GM18868 (cell line): Measurements from ENCODE around the gene KBTBD4.

Experiments
- ATAC-seq: cut with Tn5 transposase; IDR thresholded peaks from one replicate; pipeline ENCODE4 v1.9.1; 2021; ENCODE audit warnings: mild to moderate bottlenecking, moderate library complexity; ENCODE audit not compliant: unreplicated experiment

KBTBD4 gene

DNA sequence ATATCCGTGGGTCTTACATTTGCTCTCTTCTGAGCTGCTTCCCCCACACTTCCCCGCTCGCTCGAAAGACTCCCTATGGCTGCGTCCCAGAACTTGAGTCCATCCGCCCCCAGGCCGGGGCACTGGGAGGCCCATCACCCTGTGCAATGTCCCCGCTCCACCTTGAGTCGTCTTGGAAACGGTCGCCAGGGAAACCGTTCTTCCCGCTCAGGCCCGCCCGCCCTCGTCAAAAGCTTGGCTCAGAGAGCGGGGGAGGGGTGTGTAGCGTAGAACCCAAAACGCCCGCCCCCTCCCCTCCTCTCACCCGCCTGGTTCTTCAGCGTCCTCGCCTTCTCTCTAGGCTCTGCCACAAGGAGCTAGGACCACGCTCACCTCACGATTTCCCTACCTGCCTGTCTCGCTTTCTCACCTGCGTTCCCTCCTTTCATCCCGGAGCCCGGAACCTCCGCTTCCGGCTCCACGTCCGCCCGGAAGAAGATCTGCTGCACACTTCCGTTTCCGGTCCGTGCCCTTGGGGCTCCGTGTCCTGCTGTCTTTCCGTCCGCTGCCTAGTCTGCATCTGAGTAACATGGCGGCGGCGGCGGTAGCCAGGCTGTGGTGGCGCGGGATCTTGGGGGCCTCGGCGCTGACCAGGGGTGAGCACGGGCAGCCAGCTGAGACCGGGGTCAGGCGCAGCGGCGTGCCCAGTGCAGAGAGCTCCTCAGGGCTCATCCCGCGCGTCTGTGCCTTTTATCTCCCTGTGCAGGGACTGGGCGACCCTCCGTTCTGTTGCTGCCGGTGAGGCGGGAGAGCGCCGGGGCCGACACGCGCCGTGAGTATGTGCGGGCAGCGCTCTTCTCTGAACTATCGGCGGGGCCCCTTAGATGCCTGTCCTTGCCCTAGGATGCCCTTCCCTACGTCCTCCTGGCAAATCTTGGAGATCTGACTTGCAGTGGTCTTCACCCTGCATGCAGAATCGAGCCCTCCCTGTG lies at the start of gene KBTBD4, which contains the start of gene NDUFS3:
TSS of gene KBTBD4 (minus strand) at position 447 of the 971 bp plus-strand sequence. CDS start at position 428, 19 bp downstream.
TSS of gene NDUFS3 (plus strand) at position 551 of the 971 bp plus-strand sequence. CDS start at position 569, 18 bp downstream.
- peak; percentile 94 for ATAC-seq

DNA sequence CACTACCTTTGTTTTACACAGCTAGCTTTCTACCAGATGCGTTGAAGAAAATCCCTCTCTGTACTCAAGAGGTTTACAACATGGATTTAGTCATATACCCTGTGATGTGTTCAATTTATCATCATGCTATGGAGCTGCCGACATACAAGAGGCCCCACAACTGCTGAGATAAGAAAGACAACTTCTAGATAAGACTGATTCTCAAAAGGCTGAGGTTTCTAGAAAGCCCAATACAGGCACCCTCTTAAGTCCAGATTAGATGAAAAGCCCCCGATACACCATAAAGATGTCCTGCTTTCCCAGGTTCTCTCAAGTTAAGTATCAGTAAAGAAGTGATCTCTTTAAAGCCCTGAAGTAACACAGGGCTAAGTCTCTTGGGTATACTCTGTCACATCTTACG lies 49.3 kb upstream of the KBTBD4 start:
- ATAC-seq: no peak

DNA sequence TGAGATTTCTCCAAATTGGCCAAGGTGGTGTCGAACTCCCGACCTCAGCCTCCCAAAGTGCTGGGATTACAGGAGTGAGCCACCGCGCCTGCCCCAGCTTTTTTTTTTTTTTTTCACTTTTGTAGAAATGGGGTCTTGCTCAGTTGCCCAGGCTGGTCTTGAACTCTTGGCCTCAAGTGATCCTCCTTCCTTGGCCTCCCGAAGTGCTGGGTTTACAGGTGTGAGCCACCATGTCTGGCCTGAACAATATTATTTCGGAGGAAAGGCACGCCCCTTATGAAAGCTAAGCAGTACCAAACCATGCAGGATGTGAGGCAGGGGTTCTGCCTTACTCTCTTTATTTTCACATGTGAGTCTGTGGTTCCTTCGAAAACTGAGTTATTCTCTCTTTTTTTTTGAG lies 47.5 kb upstream of the KBTBD4 start:
- ATAC-seq: no peak

DNA sequence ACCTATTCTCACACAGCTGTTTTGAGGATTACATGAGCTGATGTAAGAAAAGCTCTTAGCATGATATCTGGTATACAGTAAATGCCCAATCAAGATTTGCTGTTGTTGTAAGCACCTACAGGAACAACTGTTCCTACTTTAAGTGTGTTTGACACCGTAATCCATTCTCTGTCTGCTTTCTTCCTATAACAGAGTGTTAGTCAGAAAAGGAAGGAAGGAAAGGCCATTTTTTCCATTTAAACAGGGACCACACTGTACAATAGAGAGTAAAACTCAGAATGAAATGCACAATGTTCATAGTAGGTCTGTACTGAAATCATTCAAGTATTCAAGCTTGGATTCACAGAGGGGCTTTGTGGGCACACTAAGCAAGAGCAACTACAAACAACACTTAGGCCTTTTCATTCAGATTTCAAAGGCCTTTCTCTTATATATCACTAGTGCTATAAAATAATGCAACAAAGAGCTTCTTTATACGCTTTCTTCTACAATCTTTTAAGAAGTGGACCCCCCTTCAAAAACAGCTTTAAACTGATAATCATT lies 42.1 kb upstream of the KBTBD4 start:
- no peak for ATAC-seq

DNA sequence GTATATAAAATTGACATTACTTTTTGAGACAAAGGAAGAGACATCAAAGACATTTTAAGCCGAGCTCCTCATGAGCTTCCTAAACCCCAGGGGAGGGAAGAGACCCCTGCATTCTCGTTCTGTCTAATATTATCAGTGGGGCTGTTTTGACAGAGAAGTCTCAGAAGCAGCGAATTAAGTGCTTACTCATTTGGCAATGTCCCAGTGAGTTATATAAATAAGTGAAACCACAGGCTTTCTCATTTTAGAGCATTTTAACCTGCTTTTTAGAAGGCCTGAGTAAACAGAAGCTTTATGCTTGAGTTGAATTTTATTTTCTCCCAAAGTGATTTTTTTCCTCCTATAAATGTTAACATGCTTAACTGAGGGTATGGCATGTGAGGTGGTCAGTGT lies 38.6 kb upstream of the KBTBD4 start:
- peak; percentile 64 for ATAC-seq

DNA sequence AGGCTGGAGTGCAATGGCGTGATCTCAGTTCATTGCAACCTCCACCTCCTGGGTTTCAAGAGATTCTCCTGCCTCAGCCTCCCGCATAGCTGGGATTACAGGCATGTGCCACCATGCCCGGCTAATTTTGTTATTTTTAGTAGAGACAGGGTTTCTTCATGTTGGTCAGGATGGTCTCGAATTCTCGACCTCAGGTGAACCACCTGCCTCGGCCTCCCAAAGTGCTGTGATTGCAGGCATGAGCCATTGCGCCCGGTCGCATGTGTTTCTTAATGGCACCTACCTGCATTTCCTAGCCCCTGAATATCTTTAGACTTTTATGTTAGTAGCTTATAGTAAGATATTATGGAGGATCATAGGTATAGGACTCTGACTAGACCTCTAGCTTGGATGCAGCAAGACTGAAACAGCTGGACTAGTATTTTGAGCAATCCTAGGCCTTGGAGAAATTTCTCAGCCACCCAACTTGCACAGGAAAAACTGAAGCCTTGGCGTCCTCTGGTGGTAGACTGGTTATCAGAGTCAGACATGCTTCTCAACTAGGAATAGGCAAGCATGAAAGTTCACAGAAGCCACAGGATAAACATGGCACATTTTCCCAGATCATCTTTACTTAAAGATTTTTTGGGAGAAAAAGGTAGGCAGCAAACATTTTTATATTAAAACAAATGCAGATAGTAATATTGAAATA lies 38.1 kb upstream of the KBTBD4 start:
- ATAC-seq: peak; percentile 51

DNA sequence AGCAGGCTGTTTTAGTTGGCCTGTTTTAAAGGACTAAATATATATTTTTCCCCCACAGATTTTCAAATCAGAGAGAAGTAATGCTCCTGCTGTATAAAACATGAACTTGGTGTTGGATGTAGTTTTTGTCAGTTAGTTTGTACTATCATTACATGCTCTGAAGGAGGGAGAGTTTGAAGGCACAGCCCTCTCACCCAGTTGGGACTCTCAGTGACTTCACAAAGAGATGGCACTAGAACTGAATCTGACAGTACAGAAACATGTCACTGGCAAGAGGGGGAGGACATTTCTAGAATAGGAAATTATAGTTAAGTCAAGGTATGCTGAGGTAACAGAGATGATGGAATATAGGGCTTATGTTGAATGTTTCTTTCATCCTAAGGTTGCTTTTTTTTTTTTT lies 36.5 kb upstream of the KBTBD4 start:
- no peak for ATAC-seq

DNA sequence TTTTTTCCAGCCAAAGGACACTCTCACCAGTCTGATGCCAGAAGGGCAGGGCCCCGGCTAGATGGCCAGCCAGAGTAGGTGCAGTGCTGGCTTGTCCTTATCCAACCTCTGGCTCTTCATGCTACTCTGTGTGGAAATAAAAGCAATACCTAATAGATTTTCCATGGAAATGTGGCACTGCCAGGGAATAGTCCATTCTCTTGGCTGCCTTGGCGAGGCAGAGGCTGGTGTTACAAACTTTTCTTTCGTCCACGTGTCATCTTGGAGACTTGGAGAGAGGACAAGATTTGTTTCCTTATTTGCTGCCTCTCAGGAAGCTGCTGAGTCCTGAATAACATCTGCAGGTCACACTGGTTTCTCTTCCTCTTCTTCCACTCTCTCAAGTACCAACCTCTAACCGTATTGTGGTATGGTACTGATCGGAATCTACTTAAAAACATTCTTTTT lies 32.6 kb upstream of the KBTBD4 start:
- ATAC-seq: peak; percentile 87

DNA sequence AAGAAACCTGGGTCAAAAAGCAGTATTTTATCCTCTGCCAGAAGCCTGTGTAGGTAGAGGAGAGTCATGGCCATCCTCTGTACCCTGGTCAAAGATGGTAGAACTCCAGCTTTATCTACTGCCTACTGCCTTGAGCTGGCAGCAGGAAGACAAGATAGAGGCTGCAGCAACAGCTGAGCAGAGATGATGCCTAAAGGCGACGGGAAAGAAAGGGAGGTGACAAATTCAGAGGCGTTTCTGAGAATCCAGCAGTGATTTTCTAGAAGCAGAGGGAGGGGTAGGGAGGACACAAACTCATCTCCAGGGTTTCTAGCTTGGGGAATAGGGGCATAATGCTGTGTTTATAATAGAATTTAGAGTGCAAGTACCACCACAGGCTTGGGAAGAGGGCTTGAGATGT lies 30.9 kb upstream of the KBTBD4 start:
- no peak for ATAC-seq

DNA sequence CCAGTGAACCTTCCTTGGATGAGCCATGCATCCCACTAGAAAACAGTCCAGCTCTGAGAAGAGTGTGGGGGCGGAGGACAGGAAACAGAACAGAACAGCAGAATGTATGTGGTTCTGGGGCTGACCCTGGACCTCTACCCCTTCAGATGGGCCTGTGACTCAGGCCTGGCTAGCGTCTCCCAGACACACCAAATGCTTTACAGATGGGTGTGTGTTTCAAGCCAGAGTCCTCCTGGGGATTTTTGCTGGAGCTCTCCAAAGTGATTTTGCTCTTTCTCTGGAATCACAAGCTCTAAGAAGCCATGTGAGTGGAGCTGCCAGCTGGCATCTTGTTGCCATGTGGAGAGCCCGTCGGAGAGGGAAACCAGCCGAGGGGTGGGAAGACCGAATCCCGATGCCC lies 28.6 kb upstream of the KBTBD4 start:
- no peak for ATAC-seq

DNA sequence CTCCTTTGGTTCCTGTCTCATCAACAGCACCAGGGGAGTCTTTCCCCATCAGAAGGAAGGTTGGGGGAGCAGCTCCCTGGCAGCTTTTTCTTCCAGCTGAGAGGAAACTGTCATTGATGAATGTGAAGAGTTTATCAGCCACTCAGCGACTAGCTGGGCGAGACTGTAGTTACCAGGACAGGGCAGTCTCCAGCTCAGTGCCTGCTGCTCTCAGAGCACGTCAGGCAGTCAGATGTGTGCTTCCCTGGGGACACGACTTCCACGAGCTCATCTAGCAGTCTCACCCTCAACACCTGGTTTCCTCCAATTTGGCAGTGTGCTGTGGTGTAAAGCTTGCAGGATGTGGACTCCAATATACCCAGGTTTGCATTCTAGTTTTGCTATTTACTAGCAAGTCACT lies 28.0 kb upstream of the KBTBD4 start:
- no peak for ATAC-seq

DNA sequence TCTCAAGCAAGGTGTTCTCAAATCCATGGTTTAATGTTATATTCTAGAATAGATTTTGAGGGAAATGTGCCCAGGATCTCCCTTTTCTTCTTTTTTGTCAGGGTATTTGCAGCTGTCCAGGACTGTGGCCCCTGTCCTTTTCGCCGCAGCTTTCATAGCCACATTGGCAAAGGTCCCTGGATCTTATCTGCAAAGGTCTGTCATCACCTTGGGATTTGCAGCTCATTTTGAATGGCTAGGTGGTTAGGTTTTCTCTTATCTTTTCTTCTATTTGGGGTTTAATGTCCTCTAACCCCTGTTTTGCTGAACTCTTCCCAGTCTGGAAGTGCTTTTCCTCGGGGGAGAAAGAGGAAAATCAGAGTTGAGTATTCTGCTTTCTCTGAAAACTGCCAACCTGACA lies 27.2 kb upstream of the KBTBD4 start:
- no peak for ATAC-seq

DNA sequence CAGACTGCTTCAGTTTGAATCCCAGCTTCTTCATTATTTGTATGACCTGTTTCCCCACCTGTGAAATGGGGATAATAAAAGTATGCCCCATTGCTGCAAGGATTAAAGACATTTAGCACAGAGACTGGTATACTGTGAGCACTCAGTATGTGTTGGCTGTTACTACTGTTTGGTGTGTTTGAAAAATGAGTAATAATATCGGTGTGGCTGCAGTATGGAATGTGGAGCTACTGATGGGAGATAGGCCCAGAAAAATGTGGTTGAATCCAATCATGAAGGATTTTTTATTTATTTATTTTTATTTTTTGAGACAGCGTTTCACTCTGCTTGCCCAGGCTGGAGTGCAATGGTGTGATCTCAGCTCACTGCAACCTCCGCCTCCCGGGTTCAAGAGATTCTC lies 24.5 kb upstream of the KBTBD4 start:
- ATAC-seq: no peak

DNA sequence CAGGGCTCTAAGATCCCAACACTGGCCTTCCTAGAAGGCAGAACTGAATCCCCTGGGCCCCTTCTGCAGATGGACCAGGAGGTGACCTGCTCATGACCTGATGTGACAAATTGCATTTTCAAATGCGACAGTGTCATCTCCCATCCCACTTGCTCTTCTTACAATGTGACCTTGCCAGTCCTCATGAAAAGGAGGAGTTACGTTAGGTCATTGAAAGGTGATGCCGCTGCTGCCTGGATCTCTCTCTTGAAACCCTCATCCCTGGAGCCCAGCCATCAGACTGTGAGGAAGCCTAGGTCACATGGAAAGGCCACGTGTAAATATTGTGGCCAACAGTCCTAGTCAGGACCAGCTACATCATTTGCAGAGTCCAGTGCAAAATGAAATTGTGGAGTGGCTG lies 21.1 kb upstream of the KBTBD4 start:
- no peak for ATAC-seq

DNA sequence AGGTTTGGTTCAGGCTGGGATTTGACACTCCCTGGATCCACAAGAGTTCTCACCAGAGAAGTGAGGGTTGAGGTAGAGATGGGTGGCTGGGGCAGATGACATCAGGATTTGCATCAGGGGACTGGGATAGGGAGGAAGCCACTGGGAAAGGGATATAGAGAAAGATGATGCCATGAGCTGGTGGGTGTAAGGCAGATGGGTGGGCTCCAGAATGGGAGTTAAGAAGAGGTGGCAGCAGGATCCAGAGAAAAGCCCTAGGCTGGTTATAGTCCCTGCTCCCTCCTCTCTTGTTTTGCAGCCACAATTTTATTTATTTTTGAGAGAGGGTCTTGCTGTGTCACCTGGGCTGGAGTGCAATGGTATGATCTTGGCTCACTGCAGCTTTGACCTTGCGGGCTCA lies 17.2 kb upstream of the KBTBD4 start:
- no peak for ATAC-seq

DNA sequence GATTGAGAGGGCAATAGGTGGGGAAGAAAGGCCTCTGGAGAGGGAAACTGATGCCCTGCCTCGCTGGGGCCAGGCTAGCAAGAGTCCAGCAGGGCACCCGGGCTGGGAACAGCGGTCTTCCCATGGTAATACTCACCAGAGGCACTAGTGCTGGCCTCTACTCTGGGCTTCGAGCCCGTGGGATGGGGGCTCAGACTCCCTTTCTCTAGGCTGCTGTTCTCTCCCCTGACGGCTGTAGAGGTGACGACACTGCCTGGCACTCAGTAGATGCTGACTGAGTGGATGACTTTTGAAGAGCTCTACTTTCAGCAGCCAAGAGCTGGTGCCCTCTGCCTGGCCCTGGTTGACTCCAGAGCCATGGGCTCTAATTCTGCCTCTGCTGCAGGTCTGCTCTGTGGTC lies 16.3 kb upstream of the KBTBD4 start:
- no peak for ATAC-seq

DNA sequence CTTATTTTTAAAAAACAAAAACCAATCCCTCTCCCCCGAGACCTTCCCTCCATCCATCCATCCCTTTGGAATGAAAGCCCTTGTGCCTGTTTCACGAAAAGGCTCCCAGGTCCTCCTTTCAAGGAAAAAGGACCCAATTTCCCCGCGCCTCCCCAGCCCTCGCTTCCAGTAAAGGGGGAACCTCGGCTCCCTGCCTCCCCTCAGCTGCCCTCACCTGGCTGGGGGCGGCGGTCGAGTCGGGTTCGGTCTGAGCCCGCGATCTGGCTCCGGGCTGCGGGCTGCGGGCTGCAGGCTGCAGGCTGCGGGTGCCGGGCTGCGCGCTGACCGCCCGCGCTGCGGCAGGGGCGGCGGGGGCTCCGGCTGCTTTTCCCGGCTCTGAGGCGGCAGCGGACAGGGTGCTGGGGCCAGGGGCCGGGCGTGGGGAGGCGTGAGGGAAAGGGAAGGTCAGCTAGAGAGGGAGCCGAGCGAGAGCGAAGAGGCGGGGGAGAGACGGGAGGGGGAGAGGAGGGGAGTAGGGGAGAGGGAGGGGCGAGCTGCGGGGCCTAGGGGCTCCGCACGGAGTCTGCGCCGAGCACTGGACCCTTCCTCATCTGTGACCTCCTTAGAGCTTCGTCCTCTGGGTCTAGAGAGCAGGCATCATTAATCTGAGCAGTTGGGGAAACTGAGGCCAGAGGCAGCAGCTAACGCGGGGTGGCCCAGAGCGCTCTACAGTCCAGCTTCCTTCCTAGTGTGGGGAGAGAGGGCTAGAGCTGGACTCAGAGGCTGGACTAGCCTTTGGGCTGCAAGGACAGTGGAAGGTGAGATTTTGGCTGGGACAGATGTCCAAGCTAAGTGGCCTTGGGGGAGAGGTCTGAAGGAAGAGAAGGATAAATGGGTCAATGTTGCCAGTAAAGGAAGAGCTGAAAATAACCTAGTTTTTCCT lies 15.4 kb upstream of the KBTBD4 start, which contains the start of gene C1QTNF4:
TSS of gene C1QTNF4 (minus strand) at position 478 of the 922 bp plus-strand sequence. CDS start 3,601 bp downstream, outside the sequence.
- ATAC-seq: no peak

DNA sequence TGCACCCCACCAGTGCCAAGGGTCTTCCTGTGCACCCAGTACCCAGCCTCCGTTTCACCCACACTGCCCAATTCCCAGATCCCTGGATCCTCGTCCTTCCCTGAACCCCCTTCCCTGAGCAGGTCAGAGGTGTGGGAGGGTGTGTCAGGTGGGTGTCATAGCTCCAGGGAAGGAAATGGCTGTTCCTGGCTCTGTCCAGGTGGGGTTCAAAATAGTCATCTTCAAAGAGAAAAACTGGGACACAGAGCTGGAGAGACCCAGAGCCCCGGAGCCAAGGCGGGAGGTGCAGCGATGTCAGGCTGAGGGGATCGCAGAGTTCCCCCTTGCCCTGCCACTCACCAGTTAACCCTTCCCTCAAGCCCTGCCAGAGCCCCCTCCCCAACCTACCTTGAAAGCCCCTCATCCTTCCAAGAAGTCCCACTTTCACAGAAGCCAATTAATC lies 14.7 kb upstream of the KBTBD4 start:
- ATAC-seq: no peak

DNA sequence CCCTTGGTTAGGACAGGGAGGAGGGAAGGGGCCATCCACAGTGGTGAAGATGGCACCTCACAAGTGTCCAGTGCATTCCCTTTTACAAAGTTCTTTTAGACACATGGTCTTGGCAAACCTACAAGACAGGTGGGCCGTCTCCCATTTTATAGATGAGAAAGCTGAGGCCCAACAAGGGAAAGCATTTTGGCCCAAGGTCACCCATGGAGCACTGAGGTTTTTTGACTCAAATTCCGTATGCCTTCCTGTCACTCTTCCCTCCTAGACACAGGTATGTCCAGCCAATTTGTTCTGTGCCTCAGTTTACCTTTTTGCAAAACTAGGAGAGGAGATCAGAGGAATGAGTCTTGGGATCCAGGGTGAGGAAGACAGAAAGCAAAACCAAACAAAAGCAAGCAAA lies 14.2 kb upstream of the KBTBD4 start:
- ATAC-seq: no peak

DNA sequence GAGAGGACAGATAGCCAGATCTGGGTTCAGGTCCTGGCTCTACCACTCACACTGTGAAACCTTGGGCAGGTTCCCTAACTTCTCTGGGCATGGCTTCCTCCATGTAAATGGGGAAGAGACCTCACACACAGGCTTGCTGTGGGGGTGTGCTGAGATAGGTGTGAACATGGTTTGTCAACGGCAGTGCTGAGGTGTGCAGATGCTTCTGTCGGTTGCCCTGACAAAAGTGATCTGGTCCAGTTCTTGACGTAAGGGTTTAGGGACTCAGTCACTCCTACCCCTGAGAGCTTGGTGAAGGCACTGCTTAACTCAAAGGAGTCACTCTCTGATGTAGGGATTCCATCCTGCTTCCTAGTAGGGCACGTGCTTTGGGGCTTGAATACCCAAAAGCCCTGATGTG lies 13.5 kb upstream of the KBTBD4 start:
- ATAC-seq: no peak
